Measurements from ENCODE around the gene ADAM19. TPM values are rescaled to one million over a fixed set of nuclear protein-coding genes. Genes with fewer than 3 reads are reported as not detected.
"Not testable (repeated sequence)": the region's sequence is repeated elsewhere in the genome, so short reads cannot be mapped to it uniquely, and the experiment has no call there.

Gene ADAM19
- total RNA-seq, 2 donors from 2014 or later: 1.9 to 8.1 TPM

- H3K4me3 ChIP-seq: no peak overlapping the region
- H3K36me3 ChIP-seq: no peaks in the 10 kb centered on the region
- H3K9me3 ChIP-seq: no peaks in the 10 kb centered on the region
- H3K27ac ChIP-seq: no peak overlapping the region
- intact Hi-C loops (cut with DNase I): no loop called here
- WGBS: 86% methylated on average over 2 of the region's 2 CpGs
- H3K4me1 ChIP-seq (replicated peaks): no peaks in the 10 kb centered on the region
- DNase-seq (ENCODE audit: low spot score): no peak
- TF ChIP-seq CTCF (IDR thresholded peaks at IDR 0.05) (no peak), POLR2AphosphoS5 (IDR thresholded peaks at IDR 0.05) (no peak), POLR2A (IDR thresholded peaks at IDR 0.05) (no peak)
- H3K27me3 ChIP-seq (replicated peaks; ENCODE audit: insufficient read depth): no peaks in the 10 kb centered on the region
Observed at GRCh38 chr5:157485340-157485739, 90.2 kb downstream of the ADAM19 start.

DNA sequence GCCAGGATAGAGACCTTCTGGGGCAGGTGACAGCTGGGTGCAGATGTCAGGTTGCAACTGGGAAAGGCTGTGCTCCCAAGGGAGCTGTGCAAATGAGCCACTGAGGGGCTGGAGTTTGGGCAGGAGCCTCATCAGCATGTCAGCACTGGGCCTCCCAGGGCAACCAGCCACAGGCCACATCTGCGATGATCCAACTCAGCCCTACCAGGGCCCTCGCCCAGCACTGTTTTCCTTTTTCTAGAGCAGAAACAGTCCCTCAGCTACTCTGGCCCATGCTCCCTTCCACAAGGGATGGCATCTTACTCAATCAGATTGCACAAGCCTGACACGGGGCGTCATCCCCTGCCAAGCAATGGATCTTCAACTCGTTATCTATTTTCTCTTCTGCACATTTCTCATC lies 90.8 kb downstream of the ADAM19 start:
- H3K27ac ChIP-seq: no peak overlapping the region
- TF ChIP-seq POLR2A (IDR thresholded peaks at IDR 0.05): no peak
- no peak for TF ChIP-seq POLR2AphosphoS5 (IDR thresholded peaks at IDR 0.05)
- no peak for TF ChIP-seq CTCF (IDR thresholded peaks at IDR 0.05)
- no peaks in the 10 kb centered on the region for H3K27me3 ChIP-seq (replicated peaks; ENCODE audit: insufficient read depth)
- no peak overlapping the region for H3K4me3 ChIP-seq
- no peaks in the 10 kb centered on the region for H3K4me1 ChIP-seq (replicated peaks)
- 83% methylated on average over 5 of the region's 5 CpGs for WGBS
- no peaks in the 10 kb centered on the region for H3K9me3 ChIP-seq
- no peak for DNase-seq (ENCODE audit: low spot score)
- H3K36me3 ChIP-seq: no peaks in the 10 kb centered on the region
- intact Hi-C loops (cut with DNase I): no loop called here

DNA sequence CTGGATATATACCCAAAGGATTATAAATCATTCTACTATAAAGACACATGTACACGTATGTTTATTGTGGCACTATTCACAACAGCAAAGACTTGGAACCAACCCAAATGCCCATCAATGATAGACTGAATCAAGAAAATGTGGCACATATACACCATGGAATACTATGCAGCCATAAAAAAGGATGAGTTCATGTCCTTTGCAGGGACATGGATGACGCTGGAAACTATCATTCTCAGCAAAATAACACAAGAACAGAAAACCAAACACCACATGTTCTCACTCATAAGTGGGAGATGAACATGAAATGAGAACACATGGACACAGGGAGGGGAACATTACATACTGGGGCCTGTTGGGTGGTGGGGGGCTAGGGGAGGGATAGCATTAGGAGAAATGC lies 92.9 kb downstream of the ADAM19 start:
- 81% methylated on average over 2 of the region's 2 CpGs for WGBS
- intact Hi-C loops (cut with DNase I): not testable (repeated sequence)

DNA sequence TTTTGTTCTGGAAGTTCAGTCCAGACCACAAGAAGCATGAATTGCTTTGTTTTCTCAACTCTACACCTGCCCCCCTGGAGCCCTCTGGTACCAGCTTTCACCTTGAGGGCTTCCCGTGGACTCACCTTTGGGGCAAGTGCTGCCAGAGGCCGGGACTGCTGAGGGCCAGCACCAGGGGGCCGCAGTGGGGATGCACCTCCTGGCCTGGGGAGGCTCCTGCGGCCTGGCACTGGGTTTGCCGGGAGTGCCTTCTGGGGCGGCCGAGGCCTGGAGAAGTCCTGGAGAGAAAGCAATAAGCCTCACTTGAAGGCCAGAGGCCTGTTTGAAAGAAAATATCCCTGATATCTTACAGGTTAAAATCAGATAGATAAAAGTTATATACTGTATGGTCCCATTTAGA lies 93.9 kb downstream of the ADAM19 start:
- H3K4me1 ChIP-seq (replicated peaks): no peaks in the 10 kb centered on the region
- H3K9me3 ChIP-seq: no peaks in the 10 kb centered on the region
- no peak overlapping the region for H3K27ac ChIP-seq
- no peak for DNase-seq (ENCODE audit: low spot score)
- H3K4me3 ChIP-seq: no peak overlapping the region
- TF ChIP-seq POLR2AphosphoS5 (IDR thresholded peaks at IDR 0.05): no peak
- TF ChIP-seq POLR2A (IDR thresholded peaks at IDR 0.05): no peak
- TF ChIP-seq CTCF (IDR thresholded peaks at IDR 0.05): no peak
- intact Hi-C loops (cut with DNase I): no loop called here
- H3K36me3 ChIP-seq: no peaks in the 10 kb centered on the region
- WGBS: 95% methylated on average over 7 of the region's 7 CpGs
- no peaks in the 10 kb centered on the region for H3K27me3 ChIP-seq (replicated peaks; ENCODE audit: insufficient read depth)

More for the DNA sequence above, 92.9 kb downstream of the ADAM19 start:
- not testable (repeated sequence) for H3K4me1 ChIP-seq (replicated peaks); H3K27me3 ChIP-seq (replicated peaks; ENCODE audit: insufficient read depth); H3K9me3 ChIP-seq; H3K4me3 ChIP-seq; H3K27ac ChIP-seq; DNase-seq (ENCODE audit: low spot score); H3K36me3 ChIP-seq

- Histone ChIP-seq H3K27me3 (replicated peaks; ENCODE audit: insufficient read depth) (no peaks in the 10 kb centered on the region), H3K4me3 (no peak overlapping the region), H3K36me3 (no peaks in the 10 kb centered on the region), H3K9me3 (no peaks in the 10 kb centered on the region), H3K27ac (no peak overlapping the region), H3K4me1 (replicated peaks) (no peaks in the 10 kb centered on the region)
- WGBS: 66% methylated on average over 4 of the region's 4 CpGs
- no peak for DNase-seq (ENCODE audit: low spot score)
- no peak for TF ChIP-seq POLR2AphosphoS5 (IDR thresholded peaks at IDR 0.05)
- intact Hi-C loops (cut with DNase I): no loop called here
Observed at GRCh38 chr5:157481265-157481664, 94.3 kb downstream of the ADAM19 start.

GRCh38 chr5:157479612-157480510 lies 95.7 kb downstream of the ADAM19 start:
- no peak for DNase-seq (ENCODE audit: low spot score)
- Histone ChIP-seq H3K9me3 (no peaks in the 10 kb centered on the region), H3K36me3 (no peaks in the 10 kb centered on the region), H3K27ac (peak overlapping the region in 1 of 2 donors; percentile 27), H3K4me1 (replicated peaks) (no peaks in the 10 kb centered on the region), H3K27me3 (replicated peaks; ENCODE audit: insufficient read depth) (no peaks in the 10 kb centered on the region), H3K4me3 (no peak overlapping the region)
- TF ChIP-seq POLR2A (IDR thresholded peaks at IDR 0.05) (no peak), POLR2AphosphoS5 (IDR thresholded peaks at IDR 0.05) (no peak), CTCF (IDR thresholded peaks at IDR 0.05) (no peak)
- intact Hi-C loops (cut with DNase I): loop anchor here (10.0 kb wide), 1 partner anchor 265 kb away; the partner anchor contains the start of gene LSM11
- 62% methylated on average over 15 of the region's 15 CpGs for WGBS
